Activated CD8-positive, alpha-beta T cell treated with anti-CD3 and anti-CD28 coated beads for 36 hours (primary cell): Measurements from ENCODE around the gene CELF2. TPM values are rescaled to one million over a fixed set of nuclear protein-coding genes. Genes with fewer than 3 reads are reported as not detected.
A peak's percentile ranks its signal among the peaks of the same experiment; 100 is the strongest.

Experiments used
- ATAC-seq: fragments of 200-7000 bp; cut with Tn5 transposase; one replicate; pipeline ENCODE4 v1.10.0; 2021; ENCODE audit warnings: mild to moderate bottlenecking, moderate library complexity
- CTCF ChIA-PET: fragments of 350-600 bp; sonication (Branson Sonifier 250); formaldehyde crosslinking; loops from one replicate; lab custom pipeline; 2021; ENCODE audit warnings: antibody characterized with exemption; lab: Charles Lee
- POLR2A ChIA-PET: fragments of 350-600 bp; sonication (Branson Sonifier 250); formaldehyde crosslinking; loops from one replicate; lab custom pipeline; 2021; ENCODE audit warnings: antibody characterized with exemption; lab: Charles Lee
- DNase-seq: peaks from one replicate; pipeline ENCODE4 v3.0.0-alpha.2; 2020
- H3K27ac Mint-ChIP-seq: one replicate; pipeline ENCODE4 v1.8.0; 2021; ENCODE audit warnings: mild to moderate bottlenecking, mixed read lengths
- H3K27me3 Mint-ChIP-seq: one replicate; pipeline ENCODE4 v1.8.0; 2021; ENCODE audit warnings: mixed read lengths
- H3K36me3 Mint-ChIP-seq: one replicate; pipeline ENCODE4 v1.8.0; 2021; ENCODE audit warnings: low read depth, mixed read lengths
- H3K4me1 Mint-ChIP-seq: one replicate; pipeline ENCODE4 v1.8.0; 2021; ENCODE audit warnings: low read depth, mixed read lengths
- H3K4me3 Mint-ChIP-seq: one replicate; pipeline ENCODE4 v1.8.0; 2021; ENCODE audit warnings: mild to moderate bottlenecking, moderate library complexity, mixed read lengths
- H3K9me3 Mint-ChIP-seq: one replicate; pipeline ENCODE4 v1.8.0; 2021; ENCODE audit warnings: mixed read lengths
- intact Hi-C: fragments of 100-400 bp; cut with micrococcal nuclease; formaldehyde crosslinking; loops from one replicate; pipeline ENCODE4 v1.10.0; 2022
- total RNA-seq, 2 experiments: library from RNA; stranded (reverse); gene quantifications; one replicate each; pipeline ENCODE4 v1.2.3, GENCODE V29; 2021
- TF ChIP-seq, protein P1 (sequence below): fragments of 200-600 bp; IDR thresholded peaks from one replicate; pipeline ENCODE4 v1.8.0; 2022; ENCODE audit warnings: antibody characterized with exemption, mild to moderate bottlenecking

Gene CELF2
- total RNA-seq, 2 experiments from 2014 or later, result 132 to 133 TPM

DNA sequence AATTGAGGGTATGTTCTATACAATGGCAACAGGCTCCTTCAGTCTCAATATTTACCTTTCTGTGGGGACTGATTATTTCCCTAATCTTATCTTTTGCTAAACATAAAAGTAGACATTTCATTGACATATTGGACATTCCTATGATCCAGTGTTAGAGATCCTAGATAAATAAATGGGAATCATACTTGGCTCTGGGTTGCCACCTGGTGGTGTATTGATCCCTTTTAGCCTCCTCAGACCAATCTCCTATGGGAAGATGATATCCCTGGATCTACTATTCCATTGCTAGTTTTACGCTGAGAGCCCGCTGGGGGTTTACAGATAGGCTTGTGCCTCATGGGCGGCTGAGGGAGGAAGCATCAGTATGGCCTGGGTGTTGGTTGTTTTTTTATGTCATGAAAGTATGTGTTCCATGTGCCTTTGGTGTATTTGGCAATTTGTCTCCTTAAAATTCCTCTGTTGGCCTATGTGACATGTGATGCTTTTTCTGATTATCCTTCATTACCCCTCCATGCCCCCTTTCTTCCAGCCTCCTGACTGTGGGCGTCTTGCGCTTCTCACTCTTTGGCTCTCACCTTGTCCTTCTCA is 18.8 kb downstream of the CELF2 start:
- Mint-ChIP-seq H3K4me3 (no peak overlapping the region), H3K9me3 (no peaks in the 10 kb centered on the region), H3K4me1 (peaks cover 2% of the 10 kb centered on the region), H3K36me3 (no peaks in the 10 kb centered on the region), H3K27me3 (peaks cover 12% of the 10 kb centered on the region), H3K27ac (no peak overlapping the region)
- POLR2A ChIA-PET, result interaction anchor here (1.2 kb wide), 1 partner anchor 29 kb away, joined by 4 read pairs; no protein-coding TSS in a partner anchor
- intact Hi-C loops, result no loop called here
- TF ChIP-seq, protein P1, sequence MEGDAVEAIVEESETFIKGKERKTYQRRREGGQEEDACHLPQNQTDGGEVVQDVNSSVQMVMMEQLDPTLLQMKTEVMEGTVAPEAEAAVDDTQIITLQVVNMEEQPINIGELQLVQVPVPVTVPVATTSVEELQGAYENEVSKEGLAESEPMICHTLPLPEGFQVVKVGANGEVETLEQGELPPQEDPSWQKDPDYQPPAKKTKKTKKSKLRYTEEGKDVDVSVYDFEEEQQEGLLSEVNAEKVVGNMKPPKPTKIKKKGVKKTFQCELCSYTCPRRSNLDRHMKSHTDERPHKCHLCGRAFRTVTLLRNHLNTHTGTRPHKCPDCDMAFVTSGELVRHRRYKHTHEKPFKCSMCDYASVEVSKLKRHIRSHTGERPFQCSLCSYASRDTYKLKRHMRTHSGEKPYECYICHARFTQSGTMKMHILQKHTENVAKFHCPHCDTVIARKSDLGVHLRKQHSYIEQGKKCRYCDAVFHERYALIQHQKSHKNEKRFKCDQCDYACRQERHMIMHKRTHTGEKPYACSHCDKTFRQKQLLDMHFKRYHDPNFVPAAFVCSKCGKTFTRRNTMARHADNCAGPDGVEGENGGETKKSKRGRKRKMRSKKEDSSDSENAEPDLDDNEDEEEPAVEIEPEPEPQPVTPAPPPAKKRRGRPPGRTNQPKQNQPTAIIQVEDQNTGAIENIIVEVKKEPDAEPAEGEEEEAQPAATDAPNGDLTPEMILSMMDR, result peak; percentile 33
- CTCF ChIA-PET, result interaction anchor here (1.0 to 2.4 kb wide), 2 partner anchors 17 to 24 kb away, joined by 3 to 9 read pairs; no protein-coding TSS in a partner anchor
- ATAC-seq, result no peak
- DNase-seq, result no peak

DNA sequence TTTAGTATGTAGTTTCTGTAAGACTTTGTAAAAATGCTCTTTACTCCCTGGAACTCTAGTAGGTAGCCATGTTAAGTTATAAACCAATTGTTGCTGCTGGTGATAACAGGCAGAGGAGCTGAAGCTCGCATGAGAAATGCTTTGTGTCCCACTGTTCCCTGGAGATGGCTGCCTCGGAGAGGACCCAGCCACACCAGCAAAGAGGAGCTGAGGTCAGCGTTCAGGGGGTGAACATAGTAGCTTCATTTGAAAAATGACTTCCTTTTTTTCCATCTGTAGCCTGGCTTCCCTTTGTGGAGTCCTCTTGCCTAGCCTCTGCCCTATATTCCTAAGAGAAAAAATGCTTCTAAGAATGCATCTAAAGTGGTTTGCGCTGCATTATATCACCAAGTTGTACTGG is 20.3 kb downstream of the CELF2 start:
- Mint-ChIP-seq H3K9me3 (no peaks in the 10 kb centered on the region), H3K27me3 (peaks cover 12% of the 10 kb centered on the region), H3K4me1 (peaks cover 2% of the 10 kb centered on the region), H3K4me3 (no peak overlapping the region), H3K27ac (no peak overlapping the region), H3K36me3 (no peaks in the 10 kb centered on the region)
- DNase-seq, result no peak
- no peak for ATAC-seq
- POLR2A ChIA-PET, result no interaction called here
- intact Hi-C loops, result no loop called here
- TF ChIP-seq, protein P1, result no peak
- CTCF ChIA-PET, result interaction anchor here (1.0 kb wide), 1 partner anchor 28 kb away, joined by 3 read pairs; no protein-coding TSS in a partner anchor

DNA sequence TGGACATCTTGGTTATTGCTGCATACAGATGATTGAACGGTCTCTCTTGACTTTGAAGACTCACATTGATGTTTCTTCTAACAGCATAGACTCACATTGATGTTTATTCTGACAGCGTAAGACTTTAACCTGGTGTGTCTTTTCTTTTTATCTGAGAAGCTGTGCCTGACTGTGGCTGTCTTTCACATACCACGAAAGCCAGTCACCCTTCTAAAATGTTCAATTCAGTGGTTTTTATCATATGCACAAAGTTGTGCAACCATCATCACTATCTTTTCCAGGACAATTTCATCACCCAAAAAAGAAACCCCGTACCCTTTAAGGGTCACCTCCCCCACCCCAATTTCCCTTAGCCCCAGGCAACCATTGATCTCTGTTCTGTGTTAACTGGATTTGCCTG is 24.7 kb downstream of the CELF2 start:
- Mint-ChIP-seq H3K4me1 (no peaks in the 10 kb centered on the region), H3K36me3 (no peaks in the 10 kb centered on the region), H3K27ac (no peak overlapping the region), H3K4me3 (no peak overlapping the region), H3K9me3 (no peaks in the 10 kb centered on the region), H3K27me3 (peaks cover 13% of the 10 kb centered on the region)
- ATAC-seq (no peak), DNase-seq (no peak)
- CTCF ChIA-PET, result no interaction called here
- TF ChIP-seq, protein P1, result no peak
- POLR2A ChIA-PET, result no interaction called here
- intact Hi-C loops, result no loop called here

DNA sequence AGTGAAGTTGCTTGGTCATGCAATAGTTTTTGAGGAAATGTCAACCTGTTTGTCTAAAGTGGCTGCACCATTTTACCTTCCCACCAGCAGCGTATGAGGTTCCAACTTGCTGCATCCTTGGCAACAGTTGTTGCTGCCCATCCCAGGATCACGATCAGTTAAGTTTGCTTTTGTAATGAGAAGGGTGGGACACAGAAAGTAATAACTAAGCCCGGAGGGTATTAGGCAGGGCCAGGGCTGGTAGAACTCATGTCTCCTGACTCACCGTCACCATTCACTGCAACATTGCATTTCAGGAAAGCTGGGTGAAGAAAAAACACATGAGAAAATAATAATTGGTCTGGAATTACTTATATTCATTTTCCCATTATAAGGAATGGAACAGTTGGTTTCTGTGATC is 25.4 kb downstream of the CELF2 start:
- CTCF ChIA-PET, result no interaction called here
- ATAC-seq, result no peak
- no peaks in the 10 kb centered on the region for H3K9me3 Mint-ChIP-seq

DNA sequence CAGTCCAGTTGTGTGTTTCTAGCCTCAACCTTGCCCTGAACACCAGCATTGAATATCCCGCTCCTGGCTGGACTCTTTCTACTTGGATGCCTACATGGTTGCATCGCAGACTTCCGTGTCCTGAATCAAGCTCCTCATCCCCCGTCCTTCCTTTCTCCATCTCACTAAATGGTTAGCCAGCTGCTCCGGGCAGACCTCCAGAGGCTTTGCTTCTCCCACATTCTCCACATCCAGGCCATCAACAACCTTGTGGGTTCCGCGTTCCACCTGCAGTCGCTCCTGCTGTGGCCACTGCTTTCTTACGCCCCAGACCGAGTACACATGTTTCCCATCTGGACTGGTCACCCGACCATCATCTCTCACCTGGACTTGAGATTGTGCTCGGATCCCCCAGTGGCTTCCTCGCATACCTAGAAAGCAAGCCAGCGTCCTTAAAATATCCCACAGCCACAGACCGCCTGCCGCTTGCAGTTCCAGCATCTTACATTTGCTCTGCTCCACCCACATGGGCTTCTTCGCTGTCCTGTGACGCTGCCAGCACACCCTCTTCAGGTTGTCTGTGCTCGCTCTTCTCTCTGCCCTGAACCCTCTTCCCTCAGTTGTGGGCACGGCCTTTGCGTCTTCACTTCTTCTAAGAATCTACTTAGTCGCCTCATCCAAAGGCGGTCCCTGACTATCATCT is 25.9 kb downstream of the CELF2 start:
- DNase-seq, result no peak
- ATAC-seq, result no peak
- intact Hi-C loops, result no loop called here
- Mint-ChIP-seq H3K4me1 (no peaks in the 10 kb centered on the region), H3K4me3 (no peak overlapping the region), H3K27ac (no peak overlapping the region), H3K9me3 (no peaks in the 10 kb centered on the region), H3K27me3 (peaks cover 13% of the 10 kb centered on the region), H3K36me3 (no peaks in the 10 kb centered on the region)
- POLR2A ChIA-PET, result no interaction called here
- TF ChIP-seq, protein P1, result no peak
- CTCF ChIA-PET, result no interaction called here

More for the DNA sequence above, 25.4 kb downstream of the CELF2 start:
- DNase-seq, result no peak
- H3K27ac Mint-ChIP-seq, result no peak overlapping the region
- intact Hi-C loops, result no loop called here
- POLR2A ChIA-PET, result no interaction called here
- peaks cover 13% of the 10 kb centered on the region for H3K27me3 Mint-ChIP-seq
- no peaks in the 10 kb centered on the region for H3K36me3 Mint-ChIP-seq
- no peak overlapping the region for H3K4me3 Mint-ChIP-seq
- TF ChIP-seq, protein P1, result no peak
- no peaks in the 10 kb centered on the region for H3K4me1 Mint-ChIP-seq
